NCI-H2196 (cell line): Measurements from ENCODE around the gene SHLD1.
A peak's percentile ranks its signal among the peaks of the same experiment; 100 is the strongest.
"Not testable (repeated sequence)": the region's sequence is repeated elsewhere in the genome, so short reads cannot be mapped to it uniquely, and the experiment has no call there.

Source experiments
- DNase-seq: peaks from one replicate; lab custom pipeline; 2025; ENCODE audit not compliant: unreplicated experiment; lab: John Stamatoyannopoulos, UW

Gene SHLD1

DNA sequence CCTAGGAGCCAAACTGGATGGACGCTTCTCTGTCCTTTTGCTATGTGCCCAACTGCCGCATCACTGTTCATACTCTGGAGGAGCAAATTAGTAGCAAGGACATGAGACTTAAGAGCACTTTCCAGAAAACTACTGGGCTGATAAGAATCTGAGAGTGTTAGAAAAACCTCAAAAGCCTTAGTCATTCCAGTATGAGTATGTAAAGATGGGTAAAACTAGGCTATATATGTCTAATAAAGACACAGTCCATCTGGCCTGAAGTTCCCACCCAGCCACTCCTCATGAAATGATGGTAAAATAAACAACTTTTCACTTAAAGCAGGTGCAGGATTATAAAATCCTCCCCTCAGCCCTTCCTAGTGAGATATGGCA is 30.6 kb downstream of the SHLD1 start:
- DNase-seq, result no peak

DNA sequence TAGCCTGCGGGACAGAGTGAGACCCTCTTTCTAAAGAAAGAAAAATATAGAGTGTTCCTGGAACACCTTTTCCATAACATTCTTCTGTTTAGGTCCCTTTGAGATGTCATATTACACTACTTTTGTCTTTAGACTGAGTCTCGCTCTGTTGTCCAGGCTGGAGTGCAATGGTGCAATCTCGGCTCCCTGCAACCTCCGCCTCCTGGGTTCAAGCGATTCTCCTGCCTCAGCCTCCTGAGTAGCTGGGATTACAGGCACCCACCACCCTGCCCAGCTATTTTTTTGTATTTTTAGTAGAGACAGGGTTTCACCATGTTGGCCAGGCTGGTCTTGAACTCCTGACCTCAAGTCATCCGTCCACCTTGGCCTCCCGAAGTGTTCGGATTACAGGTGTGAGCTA is 31.2 kb downstream of the SHLD1 start:
- not testable (repeated sequence) for DNase-seq

DNA sequence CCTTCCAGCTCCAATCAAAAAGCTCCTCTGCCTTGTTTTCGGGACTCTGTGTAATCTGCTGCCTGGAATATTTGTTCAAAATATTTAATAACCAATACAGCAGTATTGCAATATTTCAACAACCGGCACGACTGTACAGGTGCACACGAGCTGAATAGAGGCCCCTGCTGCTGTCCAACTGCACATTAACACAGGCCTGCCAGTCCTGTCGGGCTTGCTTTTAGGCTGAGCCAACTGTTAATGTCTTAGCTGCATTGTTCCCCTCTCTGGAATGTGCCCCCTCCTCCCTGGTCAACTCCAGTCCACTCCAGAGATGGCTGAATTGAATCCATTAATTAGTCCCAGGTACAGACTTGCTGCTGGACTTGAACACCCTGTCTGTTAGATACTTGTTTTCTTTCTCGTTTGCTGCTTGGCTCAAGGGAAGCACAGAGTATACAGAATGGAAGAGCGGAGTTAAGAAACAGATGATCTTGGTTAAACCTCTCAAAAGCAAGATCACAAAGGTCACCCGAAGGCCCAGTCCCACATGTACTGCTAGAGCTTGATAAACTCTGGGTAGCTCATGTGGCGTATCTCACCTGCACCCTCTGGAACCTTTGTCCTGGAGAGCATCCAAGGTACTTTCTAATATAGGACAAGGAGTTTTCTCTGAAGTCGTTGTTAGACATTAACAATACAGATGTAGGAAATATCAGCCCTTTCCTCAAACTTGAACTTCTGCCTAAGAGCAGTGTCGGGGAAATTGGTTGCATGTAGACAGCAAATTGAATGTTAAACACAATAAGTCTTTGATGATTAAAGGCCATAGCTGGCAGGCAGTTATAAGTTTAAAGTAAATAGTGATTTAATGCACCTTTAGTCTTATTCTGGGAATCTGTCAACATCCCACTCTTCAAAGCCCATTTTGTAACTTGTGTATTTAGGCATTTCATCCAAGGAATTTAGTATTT is 31.9 kb downstream of the SHLD1 start:
- DNase-seq, result no peak

DNA sequence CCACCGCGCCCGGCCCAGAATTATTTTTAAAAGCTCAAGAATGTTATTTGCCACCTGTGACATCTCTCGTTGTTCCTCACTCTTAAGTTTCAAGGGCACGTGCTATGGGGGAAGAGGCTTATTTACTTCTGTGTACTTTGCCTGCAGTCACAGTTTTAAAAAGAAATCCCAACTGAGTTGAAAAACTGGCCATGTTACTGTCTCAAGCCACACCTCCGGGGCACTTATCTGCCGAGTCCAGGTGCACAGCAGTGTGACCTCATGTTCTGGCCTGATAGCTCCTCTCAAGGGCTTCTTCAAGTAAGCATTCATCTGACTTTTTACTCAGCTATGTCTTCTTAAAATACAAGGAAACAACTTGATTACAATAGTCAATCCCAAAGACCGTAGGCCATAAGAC is 34.5 kb downstream of the SHLD1 start:
- peak; percentile 62 for DNase-seq

DNA sequence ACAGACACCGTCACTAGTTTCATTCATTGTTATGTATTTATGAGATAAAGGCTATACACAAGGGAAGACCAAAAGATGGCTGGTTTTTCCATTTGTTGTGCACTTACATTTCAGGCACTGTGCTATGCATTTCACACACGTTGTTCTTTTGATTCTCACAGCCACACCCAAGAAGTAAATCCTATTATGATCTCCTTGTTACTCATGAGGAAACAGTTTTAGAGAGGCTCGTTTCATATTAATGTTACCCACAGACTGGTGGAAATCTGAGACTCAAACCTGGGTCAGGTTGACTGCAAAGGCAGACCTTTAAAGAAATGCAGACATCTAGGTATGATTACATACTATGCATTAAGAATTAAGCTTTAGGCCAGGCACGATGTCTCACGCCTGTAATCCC is 34.9 kb downstream of the SHLD1 start:
- no peak for DNase-seq

DNA sequence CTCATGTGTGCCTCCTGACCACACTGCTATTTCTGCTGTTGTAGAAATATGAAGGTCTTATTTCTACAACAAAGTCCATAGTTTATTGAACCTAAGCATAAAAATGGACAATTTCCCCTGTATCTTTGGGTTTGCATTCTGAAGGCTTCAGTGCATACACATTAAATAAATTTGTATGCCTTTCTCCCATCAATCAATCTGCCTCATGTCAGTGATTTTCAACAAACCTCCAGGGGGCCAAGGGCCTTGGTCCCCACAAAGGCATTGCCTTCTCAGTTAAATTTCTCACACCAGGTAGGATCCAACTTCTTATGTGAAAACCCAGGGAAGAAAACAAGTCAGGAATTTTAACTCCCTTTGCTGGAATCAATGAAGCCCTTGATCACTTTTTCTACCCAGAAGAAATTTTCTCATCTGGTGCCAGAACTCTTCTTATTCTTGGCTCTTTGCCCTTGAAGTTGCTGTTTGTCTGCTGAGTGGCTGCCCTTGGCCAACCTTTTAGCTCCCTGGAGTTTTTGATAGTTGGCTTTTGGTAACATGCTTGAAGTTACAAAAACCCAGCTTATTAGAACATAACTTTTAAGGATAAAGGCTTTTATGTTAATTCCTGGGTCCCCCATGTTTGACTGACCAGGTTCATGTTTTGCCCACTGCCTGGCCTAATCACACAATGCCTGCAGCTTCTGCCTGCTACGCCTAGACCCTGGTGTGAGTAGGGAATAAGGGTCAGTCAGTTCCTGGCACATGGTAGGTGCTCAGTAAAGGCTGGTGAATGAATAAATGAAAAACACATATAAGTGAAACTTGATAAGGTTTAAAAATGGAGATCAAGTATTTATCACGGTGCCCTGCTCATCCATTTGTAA is 37.0 kb downstream of the SHLD1 start:
- peak; percentile 49 for DNase-seq

DNA sequence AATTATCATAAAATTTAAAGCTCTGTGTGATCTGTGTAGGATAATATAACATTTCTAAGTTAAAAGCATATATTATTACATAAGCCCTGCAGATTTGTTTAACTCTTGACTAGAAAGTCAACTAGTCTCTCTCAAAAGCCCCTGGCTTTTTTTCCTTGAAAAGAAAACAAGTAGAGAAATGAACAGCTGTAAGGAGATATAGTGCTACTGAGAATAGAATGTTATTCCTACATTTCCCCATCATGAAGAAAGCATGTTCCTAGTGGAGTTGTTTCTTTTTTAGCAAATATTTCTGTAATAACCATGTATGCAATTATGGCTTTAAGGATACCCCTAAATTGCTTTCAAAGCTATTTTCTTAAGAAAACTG is 37.6 kb downstream of the SHLD1 start:
- no peak for DNase-seq

DNA sequence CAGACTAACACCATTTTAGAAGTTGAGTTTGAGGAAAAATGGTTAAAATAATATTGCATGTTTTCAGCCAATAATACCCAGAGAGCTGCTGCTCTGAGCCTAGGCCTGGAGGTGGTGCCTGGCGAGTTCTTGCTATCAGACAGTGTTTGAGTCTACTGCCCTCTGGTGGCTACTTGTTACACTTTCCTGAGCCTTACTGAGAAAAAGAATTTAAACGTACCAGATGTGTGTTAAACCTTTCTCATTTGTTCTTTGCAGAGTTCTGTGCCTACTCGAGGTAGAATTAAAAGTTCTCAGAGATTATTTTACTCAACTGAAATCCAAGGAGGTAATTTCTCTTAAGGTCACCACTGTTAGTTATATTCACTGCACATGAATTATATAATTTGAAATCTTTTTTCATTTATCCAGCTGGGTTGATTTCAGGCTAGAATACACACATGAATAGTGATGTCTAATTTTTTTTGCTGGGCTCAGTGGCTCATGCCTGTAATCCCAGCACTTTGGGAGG is 38.2 kb downstream of the SHLD1 start:
- DNase-seq, result peak; percentile 91

DNA sequence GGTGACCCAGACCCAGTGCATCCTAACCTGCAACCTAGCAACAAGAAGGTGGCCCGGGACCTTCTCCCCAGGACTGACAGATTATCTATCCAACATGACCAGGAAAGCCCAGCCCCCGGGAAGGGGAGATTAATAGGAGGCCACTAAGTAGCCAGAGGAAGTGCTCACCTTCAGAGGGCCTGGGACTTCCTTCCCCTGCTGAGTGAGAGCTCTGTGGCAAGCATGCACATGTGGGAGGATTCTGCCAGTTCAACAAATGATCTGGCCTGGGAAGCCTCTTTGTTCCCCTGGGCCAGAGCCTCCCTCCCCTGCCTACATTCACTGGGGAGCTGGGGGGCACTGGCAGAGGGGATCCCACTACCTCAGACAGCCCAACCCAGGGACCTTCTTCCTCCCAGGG is 39.6 kb downstream of the SHLD1 start:
- DNase-seq, result no peak

DNA sequence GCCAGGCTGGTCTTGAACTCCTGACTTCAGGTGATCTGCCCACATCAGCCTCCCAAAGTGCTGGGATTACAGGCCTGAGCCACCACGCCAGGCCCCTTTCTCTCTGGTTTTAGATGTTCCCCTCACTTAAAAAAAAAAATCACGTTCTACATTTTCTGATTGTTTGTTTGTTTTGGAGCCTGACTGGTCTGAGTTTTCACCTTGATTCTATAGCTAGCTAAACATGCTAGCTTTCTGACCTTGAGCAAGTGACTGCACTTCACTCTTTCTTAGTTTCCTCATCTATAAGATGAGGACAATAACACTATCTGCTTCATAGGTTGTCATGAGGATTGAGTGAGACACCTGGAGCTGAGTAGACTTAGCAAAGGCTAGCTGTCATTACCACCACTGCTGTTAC is 43.7 kb downstream of the SHLD1 start:
- DNase-seq, result no peak

DNA sequence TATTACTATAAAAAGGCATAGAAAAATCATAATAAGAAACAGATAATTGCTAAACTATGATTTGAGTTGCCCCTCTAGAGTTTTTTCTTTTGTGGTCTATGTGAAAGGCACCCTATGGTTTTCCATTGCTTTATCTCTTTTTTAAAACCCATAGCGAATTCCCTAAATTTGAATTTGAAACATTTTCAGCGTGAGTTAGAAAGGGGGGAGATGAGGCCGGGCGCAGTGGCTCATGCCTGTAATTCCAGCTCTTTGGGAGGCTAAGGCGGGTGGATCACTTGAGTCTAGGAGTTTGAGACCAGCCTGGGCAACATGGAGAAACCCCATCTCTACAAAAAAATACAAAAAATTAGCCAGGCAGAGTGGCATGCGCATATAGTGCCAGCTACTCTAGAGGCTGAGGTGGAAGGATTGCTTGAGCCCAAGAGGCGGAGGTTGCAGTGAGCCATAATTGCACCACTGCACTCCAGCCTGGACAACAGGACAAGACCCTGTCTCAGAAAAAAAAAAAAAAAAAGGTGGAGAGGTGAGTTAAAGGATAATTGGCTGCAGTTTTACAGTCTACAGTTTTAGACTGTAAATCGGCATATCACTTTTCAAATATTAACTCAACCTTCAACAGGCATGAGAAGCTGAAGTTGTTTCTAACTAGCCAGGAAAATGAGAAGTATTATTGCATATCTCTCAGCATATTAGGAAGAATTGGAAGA is 46.3 kb downstream of the SHLD1 start:
- no peak for DNase-seq

DNA sequence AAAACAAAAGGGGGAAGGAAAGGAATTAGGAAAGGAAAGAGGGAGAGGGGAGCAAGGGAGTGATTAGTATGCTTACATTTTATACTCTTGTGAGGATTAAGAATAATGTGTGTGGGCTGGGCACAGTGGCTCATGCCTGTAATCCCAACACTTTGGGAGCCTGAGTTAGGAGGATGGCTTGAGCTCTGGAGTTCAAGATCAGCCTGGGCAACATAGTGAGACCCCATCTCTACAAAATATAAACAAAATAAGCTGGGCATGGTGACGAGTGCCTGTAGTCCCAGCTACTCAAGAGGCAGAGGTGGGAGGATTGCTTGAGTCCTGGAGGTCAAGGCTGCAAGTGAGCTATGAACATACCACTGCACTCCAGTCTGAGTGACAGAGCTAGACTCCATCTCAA is 47.0 kb downstream of the SHLD1 start:
- DNase-seq, result no peak

DNA sequence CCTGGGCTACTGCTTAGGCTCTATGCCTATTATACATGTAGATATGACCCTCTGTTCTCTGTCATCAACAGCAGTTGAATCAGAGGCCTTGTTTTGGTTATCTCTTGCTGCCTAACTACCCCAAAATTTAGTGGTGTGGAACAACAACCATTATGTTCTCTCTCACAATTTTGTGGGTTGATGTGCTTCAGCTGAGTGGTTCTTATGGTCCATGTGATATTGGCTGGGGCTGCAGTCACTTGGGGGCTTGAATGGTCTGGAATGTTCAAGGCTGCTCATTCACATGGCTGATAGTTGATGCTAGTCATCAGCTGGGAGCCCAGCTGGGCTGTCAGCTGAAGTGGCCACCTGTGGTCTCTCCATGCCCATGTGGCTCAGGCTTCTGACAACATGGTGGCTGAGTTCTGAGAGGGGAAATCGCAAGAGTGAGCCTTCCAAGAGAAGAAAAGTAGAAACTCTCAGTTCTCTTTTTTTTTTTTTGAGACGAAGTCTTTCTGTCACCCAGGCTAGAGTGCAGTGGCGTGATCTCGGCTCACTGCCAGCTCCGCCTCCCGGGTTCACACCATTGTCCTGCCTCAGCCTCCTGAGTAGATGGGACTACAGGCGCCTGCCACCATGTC is 47.8 kb downstream of the SHLD1 start:
- DNase-seq, result no peak

DNA sequence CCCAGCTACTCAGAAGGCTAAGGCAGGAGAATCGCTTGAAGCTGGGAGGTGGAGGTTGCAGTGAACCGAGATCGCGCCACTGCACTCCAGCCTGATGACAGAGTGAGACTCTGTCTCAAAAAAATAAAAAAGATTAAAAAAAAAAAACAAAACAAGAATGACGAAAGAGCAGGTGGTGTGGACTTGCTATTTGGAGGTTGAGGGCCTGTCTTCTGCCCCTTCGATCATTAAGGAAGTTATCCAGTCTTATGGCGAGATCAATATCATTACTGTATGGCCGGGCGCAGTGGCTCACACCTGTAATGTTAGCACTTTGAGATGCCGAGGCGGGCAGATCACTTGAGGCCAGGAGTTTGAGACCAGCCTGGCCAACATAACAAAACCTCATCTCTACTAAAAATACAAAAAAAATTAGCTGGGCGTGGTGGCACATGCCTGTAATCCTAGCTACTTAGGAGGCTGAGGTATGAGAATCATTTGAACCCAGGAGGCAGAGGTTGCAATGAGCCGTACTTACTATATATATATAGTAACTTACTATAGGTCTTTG is 53.6 kb downstream of the SHLD1 start:
- not testable (repeated sequence) for DNase-seq

DNA sequence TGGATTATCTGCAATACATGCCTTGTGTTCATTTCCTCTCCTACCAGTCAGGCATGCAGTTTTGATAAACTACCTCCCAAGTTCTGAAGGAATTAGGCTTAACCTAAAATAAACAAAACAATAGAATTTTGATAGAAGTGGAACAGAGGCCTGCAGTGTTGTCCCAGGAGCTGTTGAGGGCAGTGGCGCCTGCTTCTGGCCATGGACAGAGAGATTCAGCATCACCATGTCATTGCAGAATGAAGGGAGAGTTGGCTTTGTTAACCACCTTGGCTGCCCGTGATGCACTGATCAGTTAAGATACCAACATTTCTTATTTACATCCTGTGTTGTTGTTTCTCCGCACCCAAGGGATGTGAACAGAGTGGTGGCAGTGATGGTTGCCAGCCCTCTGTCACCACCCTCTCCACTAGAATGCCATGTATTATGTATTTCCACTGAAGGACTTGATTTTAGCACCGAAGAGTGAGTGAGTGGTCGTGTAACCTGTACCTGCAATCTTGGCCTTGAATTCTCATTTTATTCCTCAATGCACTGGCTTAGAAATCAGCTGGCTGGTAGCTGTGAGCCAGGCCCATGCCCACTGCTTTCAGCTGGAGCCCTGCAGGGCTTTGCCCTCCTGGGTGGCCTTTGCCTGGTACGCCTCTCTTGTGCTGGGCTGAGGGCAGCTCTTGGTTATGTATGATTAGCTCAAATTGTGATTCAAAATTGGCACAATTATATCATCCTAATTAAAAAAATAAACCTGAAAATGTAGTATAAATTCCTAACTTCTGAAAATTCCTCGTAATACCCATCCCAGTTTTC is 56.5 kb downstream of the SHLD1 start:
- DNase-seq, result no peak

DNA sequence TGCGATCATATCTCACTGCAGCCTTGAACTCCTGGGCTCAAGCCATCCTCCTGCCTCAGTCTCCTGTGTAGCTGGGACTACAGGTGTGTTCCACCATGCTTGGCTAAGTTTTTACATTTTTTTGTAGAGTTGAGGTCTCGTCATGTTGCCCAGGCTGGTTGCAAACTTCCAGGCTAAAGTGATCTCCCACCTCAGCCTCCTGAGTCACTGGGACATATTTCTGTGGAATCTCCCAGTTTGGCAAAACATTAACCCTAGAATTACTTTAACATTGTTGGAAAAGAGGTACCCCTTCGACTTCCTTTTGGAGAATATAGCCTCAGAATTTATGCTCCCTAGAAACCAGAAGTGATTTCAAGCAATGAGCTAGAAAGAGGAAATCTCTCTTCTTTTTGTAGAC is 57.2 kb downstream of the SHLD1 start:
- no peak for DNase-seq

DNA sequence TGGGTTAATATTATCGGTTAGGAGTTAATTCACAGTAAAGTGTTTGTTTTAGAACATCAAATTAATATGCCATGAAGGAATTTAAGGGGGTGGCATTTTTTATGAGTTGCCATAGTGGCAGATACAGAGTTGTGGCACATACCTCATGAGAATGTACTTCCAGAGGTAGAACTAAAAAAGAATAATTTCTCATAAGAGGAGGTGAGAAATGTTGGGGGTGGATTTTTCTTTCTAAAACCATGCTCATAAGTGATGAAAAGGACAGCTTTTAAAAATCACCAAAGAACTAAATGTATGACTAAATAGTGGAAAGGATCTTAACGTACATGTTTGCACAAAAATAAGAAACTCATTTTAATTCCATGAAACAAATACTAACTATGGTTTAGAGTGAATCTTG is 58.7 kb downstream of the SHLD1 start:
- DNase-seq, result no peak

DNA sequence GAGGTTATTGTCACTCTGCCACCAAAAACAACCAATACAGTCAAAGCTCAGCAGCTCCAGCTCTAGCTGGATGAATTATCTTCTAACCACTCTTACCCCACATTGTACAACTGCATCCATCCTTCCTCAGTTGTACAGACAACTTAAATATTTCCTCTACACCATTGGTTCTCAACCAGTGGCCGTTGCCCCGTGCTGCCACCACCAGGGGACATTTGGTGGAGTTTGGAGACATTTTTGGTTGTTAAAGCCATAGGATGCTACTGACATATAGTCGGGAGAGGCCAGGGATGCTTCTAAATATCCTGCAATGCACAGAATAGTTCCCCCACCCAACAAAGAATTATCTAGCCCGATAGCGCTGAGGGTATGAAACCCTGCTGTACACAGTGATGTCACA is 59.3 kb downstream of the SHLD1 start:
- DNase-seq, result no peak

DNA sequence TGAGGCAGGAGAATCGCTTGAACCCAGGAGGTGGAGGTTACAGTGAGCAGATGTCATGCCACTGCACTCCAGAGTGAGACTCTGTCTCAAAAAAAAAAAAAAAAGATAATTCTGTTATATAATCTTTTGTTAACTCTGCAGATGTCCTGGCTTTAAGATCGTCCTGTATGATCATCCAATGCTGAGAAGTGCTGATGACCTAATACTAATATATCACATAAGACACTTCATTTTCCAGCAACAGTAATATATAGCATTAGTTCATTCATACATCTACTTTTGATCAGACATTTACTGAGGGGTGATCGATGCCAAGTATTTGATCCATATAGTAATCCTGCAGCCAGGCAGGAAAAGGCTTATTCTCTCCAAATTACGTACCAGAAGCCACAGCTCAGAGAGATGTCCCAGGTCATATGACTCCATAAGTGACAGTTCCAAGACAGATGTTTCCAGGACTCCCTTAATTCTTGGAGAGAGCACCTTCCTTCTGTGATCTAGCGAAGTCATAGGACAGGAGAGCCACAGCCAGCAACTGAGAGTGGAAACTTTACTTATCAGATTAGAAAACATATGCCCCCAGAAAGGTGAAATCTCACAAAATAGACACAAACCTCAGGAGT is 60.7 kb downstream of the SHLD1 start:
- DNase-seq, result no peak
